GM21515 (cell line): ENCODE results near the gene CIAPIN1.

Experiments
- ATAC-seq: cut with Tn5 transposase; IDR thresholded peaks from one replicate; pipeline ENCODE4 v1.9.1; 2021; ENCODE audit not compliant: unreplicated experiment

CIAPIN1 gene

DNA sequence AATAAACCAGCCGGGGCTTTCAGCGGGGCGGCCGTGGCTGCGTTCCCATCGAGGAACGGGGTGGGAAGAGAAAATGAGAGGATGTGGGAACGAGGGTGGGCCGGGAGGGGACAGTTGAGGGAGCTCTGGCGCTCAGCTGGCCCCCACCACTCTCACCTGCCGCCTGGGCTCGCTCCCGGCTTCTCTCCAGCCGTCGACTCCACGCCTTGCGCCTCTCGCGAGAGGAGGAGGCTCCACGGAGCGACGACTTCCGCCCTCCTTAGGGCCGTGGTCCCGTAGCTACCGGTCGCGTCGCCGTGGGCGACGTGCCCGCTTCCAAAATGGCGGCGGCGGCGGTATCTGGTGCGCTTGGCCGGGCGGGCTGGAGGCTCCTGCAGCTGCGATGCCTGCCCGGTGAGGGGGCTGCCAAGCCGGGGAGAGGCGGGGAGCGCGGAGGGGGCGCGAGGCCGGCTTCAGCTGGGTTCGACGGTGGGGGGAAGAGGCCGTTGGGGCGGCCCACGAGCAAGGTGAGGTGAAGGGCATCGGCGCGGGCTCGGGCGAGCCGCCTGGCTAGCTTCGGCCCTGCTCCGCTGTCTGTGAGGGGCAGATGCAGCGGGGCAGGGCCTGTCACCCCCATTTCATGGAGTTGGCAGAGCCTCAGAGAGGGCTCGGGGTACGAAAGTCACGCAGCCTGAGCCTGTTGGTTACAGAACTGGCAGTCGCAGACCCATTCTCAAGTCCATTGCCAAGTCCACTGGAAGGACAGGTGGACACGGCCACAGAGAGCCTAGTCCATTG, at the start of gene CIAPIN1, which contains the start of gene COQ9:
Gene CIAPIN1 (minus strand): TSS at position 200 of the 777 bp plus-strand sequence. CDS start 6,457 bp downstream, outside the sequence.
Gene COQ9 (plus strand): TSS at position 294 of the 777 bp plus-strand sequence. CDS start 27 bp downstream, at position 321.
- ATAC-seq = peak; percentile 98

- ATAC-seq = no peak
Measured at GRCh38 chr16:57493767-57494166, 46.6 kb upstream of the CIAPIN1 start.

DNA sequence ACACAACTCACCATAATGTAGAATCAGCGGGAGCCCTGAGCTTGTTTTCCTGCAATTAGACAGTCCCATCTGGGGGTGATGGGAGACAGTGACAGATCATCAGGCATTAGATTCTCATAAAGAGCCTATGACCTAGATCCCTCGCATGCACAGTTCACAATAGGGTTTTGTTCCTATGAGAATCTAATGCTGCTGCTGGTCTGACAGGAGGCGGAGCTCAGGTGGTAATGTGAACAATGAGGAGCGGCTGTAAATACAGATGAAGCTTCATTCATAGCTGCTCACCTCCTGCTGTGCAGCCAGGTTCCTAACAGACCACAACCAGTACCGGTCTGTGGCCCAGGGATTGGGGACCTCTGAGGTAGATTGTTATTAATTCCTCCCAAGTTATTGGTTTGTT, 42.0 kb upstream of the CIAPIN1 start:
- ATAC-seq = no peak

GRCh38 chr16:57486858-57487834, 40.0 kb upstream of the CIAPIN1 start:
- no peak for ATAC-seq

GRCh38 chr16:57485916-57486857, 39.0 kb upstream of the CIAPIN1 start, which contains the start of gene DOK4:
DOK4 (minus strand) TSS chr16:57486493; CDS start chr16:57479507, 6,986 bp downstream.
- ATAC-seq = peak; percentile 77

- ATAC-seq = no peak
Measured at GRCh38 chr16:57485091-57485915, 38.1 kb upstream of the CIAPIN1 start.

DNA sequence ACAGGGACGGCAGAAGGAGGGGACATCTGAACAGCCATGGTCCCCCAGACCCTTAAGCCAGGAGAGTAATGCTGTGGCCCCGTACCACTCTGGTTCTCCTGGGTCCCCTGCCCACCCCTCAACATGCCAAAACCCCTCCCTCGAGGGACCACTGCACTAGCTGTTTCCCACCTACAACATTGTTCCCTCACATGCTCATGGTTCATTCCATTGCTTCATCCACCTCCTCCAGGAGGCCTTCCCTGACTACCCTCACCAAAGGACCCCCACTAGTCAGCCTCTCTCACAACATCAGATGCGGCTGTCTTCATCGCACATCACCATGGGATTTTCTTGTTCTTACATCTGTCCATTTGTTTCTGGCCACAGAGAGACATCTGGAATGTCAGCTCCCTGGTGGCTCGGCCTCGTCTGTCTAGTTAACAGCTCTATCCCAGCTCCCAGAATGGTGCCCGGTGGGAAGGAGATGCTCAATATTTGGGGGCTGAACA, 37.4 kb upstream of the CIAPIN1 start:
- no peak for ATAC-seq

GRCh38 chr16:57483725-57484514, 36.7 kb upstream of the CIAPIN1 start:
- ATAC-seq = no peak

GRCh38 chr16:57482845-57483545, 35.8 kb upstream of the CIAPIN1 start:
- no peak for ATAC-seq

GRCh38 chr16:57481421-57481820, 34.2 kb upstream of the CIAPIN1 start:
- ATAC-seq = no peak

DNA sequence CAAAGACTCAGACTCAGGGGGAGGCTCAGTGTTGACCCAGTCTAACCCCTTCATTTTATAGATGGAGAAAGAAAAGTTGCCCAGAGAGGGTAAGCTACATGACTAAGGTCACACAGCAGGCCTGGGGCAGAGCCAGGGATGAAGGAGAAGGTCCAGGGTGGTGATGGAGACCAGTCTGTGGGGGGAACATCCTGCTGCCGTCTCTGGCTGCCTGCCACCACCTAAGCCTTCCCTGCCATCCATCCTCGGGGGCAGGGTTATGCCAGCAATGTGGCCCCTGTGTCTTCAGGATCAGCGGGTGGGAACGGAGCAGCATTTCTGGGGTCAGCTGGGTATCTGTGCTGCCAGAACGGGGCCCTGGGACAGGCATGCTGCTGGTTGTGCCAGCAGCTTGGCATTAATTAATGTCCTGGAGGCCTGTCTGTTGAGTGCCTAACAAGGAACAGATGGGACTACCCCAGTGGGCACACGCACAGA, 33.6 kb upstream of the CIAPIN1 start:
- no peak for ATAC-seq

DNA sequence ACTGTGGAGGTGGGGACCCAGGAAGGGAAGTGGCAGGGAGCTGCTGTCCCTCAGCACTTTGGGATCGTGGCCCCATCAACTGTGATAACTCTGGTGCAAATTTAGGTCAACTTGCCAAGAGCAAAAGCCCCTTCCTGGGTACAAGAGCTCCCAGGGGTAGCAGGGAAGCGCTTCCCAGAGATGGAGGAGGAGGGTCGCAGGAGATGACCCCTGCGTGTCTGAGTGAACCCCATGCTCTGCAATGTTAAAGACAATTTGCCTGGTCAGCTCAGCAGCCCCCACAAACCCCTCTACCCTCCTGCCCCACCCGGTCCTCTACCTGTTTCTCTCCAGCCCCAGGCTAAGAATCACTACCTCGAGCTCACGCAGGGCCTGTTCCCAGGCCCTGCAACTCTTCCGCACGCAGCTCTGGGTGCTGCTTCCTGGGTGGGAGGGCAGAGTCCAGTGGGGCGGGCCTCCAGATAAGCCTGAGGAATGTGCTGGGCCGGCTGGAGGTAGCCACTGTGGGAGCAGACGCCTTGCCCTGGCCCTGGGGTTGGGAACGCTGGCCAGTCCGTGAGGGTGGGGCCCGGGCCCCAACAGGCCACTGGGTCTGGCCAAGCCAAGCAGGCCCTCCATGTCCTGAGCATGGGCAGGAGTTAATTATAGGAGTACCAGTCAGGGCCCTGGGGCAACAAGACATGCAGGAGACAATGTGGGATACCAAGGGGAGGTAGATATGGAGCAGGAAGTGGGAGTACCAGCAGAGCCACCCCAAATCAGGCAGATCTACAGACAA, 33.0 kb upstream of the CIAPIN1 start:
- ATAC-seq = no peak

DNA sequence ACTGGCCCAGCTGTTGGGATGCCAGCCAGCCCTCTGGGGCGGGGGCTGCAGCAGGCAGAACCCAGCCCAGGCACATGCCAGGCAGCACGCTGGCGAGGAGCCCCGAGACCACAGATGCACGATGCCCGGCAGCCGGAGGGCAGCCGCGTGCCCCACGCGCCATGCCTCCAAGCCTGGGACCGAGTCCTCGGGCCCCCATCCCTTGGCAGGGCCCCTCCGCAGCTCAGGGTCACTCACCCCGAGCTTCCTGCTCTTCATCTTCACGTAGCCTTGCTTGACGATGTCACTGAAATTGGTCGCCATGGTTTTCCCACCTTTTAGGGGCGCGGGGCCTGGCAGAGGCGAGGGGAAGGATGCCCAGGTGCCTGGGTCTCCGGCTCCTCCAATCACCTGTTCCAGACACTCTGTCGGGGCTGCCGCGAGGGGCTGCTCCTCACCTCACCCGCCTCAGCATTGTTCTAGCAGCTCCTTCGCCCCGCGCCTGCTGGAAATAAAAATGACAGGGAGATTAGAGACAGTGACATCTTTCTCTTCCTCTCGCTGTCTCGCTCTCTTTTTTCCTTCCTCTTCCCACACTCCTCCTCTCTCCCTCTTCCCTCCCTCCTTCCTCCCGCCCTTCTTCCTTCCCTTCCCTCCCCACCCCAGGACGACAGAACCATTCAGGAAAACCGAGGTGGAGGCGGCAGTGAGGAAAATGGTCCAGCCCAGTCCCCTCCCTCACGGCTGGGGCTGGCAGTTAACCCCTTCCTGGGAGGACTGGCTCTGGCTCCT, 32.2 kb upstream of the CIAPIN1 start:
- ATAC-seq = no peak

GRCh38 chr16:57478396-57479204, 31.4 kb upstream of the CIAPIN1 start:
- no peak for ATAC-seq

DNA sequence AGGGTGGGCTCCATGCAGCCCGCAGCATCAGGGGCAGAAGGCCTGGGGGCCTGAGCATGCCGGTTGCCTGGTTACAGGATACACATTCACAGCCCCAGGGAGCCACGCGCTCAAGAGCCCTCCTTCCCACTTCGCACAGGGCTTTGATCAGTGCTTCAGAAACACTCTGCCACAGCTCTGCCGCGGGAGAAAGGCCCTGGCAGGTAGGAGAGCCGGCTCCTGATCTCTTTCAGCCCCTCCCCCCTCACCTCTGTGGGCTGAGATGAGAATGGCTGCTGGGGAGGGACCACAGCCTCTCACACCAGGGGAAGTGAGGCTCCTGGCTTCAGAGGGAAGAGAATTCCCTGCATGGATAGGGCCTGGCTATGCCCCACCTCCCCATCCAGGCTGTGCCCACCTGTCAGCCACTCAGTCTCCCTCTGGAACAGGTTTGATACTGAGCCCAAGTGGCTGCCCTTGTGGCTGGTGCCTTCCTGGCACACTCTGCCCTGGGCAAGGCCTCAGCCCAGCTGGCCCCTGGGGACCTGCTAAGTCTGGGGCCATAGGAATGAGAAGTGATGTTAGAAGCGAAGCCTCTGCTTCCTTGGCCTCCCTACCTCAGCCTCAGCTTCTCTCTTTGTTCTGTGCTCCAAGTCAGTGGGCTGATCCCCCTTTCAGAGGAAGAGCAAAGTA, 30.5 kb upstream of the CIAPIN1 start:
- no peak for ATAC-seq
